Natural killer cell (primary cell): ENCODE data around the gene PRICKLE2. TPM values are rescaled to one million over a fixed set of nuclear protein-coding genes. Genes with fewer than 3 reads are reported as not detected.

Source experiments
- ATAC-seq, 3 donors: fragments of 150-1000 bp in 2 of 3; fragments of 200-7000 bp in 1 of 3; cut with Tn5 transposase; 1 replicate in 1 of 3; 2 replicates in 2 of 3; pipeline ENCODE4 v1.10.0; 2021; ENCODE audit warnings: mild to moderate bottlenecking in 2 of 3, moderate library complexity in 2 of 3
- DNase-seq, 2 donors: peaks; one replicate each; pipeline versions ENCODE4 v3.0.0 to v3.0.0-alpha.2; 2013 to 2021; ENCODE audit warnings: mixed read lengths in 1 of 2
- H3K27ac ChIP-seq: one replicate; pipeline ENCODE4 v1.5.1; 2013; ENCODE audit warnings: mild to moderate bottlenecking, low read length
- H3K27me3 ChIP-seq: one replicate; pipeline ENCODE4 v1.6.1; 2013; ENCODE audit warnings: low read length; ENCODE audit not compliant: control insufficient read depth, insufficient read depth
- H3K36me3 ChIP-seq: one replicate; pipeline ENCODE4 v1.6.1; 2013; ENCODE audit warnings: low read length; ENCODE audit not compliant: control insufficient read depth, insufficient read depth
- H3K4me1 ChIP-seq: one replicate; pipeline ENCODE4 v1.6.1; 2013; ENCODE audit warnings: low read length; ENCODE audit not compliant: control insufficient read depth, insufficient read depth
- H3K4me3 ChIP-seq: one replicate; pipeline ENCODE4 v1.5.1; 2013; ENCODE audit warnings: low read length
- H3K9me3 ChIP-seq: one replicate; pipeline ENCODE4 v1.6.1; 2013; ENCODE audit warnings: low read length; ENCODE audit not compliant: control insufficient read depth, insufficient read depth
- H3K27ac Mint-ChIP-seq, 2 donors: one replicate each; pipeline ENCODE4 v1.8.0; 2022; ENCODE audit warnings: mild to moderate bottlenecking in 2 of 2, mixed read lengths in 2 of 2, moderate library complexity in 1 of 2
- H3K27me3 Mint-ChIP-seq, 2 donors: one replicate each; pipeline ENCODE4 v1.8.0; 2022; ENCODE audit warnings: low read depth in 2 of 2, mixed read lengths in 2 of 2
- H3K36me3 Mint-ChIP-seq: one replicate; pipeline ENCODE4 v1.8.0; 2022; ENCODE audit warnings: mixed read lengths
- H3K4me1 Mint-ChIP-seq, 2 donors: one replicate each; pipeline ENCODE4 v1.8.0; 2022; ENCODE audit warnings: mixed read lengths in 2 of 2
- H3K4me3 Mint-ChIP-seq: one replicate; pipeline ENCODE4 v1.8.0; 2022; ENCODE audit warnings: mild to moderate bottlenecking, moderate library complexity, mixed read lengths
- H3K9me3 Mint-ChIP-seq, 2 donors: one replicate each; pipeline ENCODE4 v1.8.0; 2022; ENCODE audit warnings: mixed read lengths in 2 of 2
- CTCF ChIP-seq: fragments of 200-600 bp; IDR thresholded peaks from one replicate; pipeline ENCODE4 v1.8.0; 2022; ENCODE audit warnings: antibody characterized with exemption
- WGBS: methylation state at CpG from one replicate; pipeline ENCODE4 v1.1.7; 2013; ENCODE audit warnings: missing lambda C conversion rate; ENCODE audit not compliant: insufficient coverage; 5-methylcytosine and 5-hydroxymethylcytosine counted together
- intact Hi-C: fragments of 100-400 bp; cut with micrococcal nuclease; formaldehyde crosslinking; loops from one replicate; pipeline ENCODE4 v1.14.2; 2022
- total RNA-seq, 4 donors: library from RNA; stranded (reverse); fragments of 120-200 nt in 1 of 4; gene quantifications; one replicate each; pipeline versions ENCODE4 v1.2.3 to v1.2.4, GENCODE V29; 2013 to 2022

PRICKLE2 gene
- total RNA-seq, 3 donors from 2014 or later (not counting 1 experiment from before 2014, with no cell fraction given) = 0.07 to 3.3 (median 1.8) TPM

DNA sequence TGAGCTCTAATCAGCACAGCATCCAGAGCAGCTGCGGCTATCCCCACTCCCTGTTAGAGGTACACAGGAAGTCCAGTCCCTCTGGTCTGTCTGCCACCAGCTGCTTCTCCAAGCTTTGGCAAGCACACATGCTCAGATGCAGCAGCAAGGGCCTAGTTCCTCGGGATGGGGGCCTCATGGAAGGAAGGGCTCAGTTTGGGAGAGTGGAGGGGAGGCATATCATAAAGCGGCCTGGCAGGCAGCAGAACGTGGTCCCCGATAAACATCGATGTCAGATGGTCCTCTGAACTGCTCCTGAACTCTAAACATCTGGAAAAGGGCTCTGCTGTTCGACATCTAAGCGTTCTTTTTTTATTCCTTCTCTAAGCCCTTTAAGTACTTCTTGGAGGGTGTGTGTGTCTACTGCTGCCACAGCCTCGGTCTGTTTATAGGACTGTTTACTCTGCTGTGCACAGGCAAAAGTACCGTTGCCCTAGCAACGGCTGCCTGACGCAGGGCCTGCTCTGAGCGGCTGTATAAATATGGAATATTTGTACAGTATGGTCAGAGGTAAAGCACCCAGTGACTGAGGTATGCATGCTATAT is 74.6 kb downstream of the PRICKLE2 start:
- Mint-ChIP-seq H3K4me3 (no peak overlapping the region), H3K27me3 (no peaks in the 10 kb centered on the region), H3K4me1 (no peaks in the 10 kb centered on the region), H3K36me3 (no peaks in the 10 kb centered on the region), H3K9me3 (peaks cover 0 to 2% of the 10 kb centered on the region in 2 donors), H3K27ac (no peak overlapping the region)
- intact Hi-C loops = no loop called here
- Histone ChIP-seq H3K4me1 (no peaks in the 10 kb centered on the region), H3K9me3 (no peaks in the 10 kb centered on the region), H3K27ac (no peak overlapping the region), H3K27me3 (no peaks in the 10 kb centered on the region), H3K4me3 (no peak overlapping the region), H3K36me3 (no peaks in the 10 kb centered on the region)
- DNase-seq (no peak), ATAC-seq (no peak)
- no peak for TF ChIP-seq CTCF
- WGBS = 89% methylated on average over 12 of the region's 13 CpGs

DNA sequence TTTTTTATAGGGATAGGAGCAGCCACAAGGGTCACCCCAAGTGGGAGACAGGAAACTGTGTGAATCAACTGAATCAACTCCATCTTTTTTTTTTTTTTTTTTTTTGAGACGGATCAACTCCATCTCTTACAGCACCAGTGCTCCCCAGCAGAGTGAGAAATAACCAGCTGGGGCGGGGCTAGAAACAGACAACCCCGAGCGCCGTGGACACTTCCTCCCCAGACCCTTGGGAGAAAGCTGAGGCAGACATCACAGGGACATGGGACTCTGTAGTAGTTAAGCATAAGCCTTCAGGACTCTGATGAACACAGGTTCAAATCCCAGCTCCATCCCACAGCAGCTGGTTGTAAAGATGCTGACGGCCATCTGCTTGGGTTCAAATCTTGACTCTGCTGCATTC is 75.4 kb downstream of the PRICKLE2 start:
- ATAC-seq (no peak), DNase-seq (no peak)
- Mint-ChIP-seq H3K4me3 (no peak overlapping the region), H3K36me3 (no peaks in the 10 kb centered on the region), H3K27ac (no peak overlapping the region), H3K9me3 (peaks cover 0 to 2% of the 10 kb centered on the region in 2 donors), H3K27me3 (no peaks in the 10 kb centered on the region), H3K4me1 (no peaks in the 10 kb centered on the region)
- TF ChIP-seq CTCF = no peak
- Histone ChIP-seq H3K4me1 (no peaks in the 10 kb centered on the region), H3K9me3 (no peaks in the 10 kb centered on the region), H3K27ac (no peak overlapping the region), H3K27me3 (no peaks in the 10 kb centered on the region), H3K4me3 (no peak overlapping the region), H3K36me3 (no peaks in the 10 kb centered on the region)
- intact Hi-C loops = no loop called here
- WGBS = 87% methylated on average over 5 of the region's 6 CpGs

- Histone ChIP-seq H3K36me3 (no peaks in the 10 kb centered on the region), H3K27me3 (no peaks in the 10 kb centered on the region), H3K4me3 (no peak overlapping the region), H3K27ac (no peak overlapping the region), H3K9me3 (no peaks in the 10 kb centered on the region), H3K4me1 (no peaks in the 10 kb centered on the region)
- H3K4me1 Mint-ChIP-seq = no peaks in the 10 kb centered on the region
- H3K9me3 Mint-ChIP-seq = peaks cover 0 to 2% of the 10 kb centered on the region in 2 donors
- intact Hi-C loops = no loop called here
- DNase-seq (no peak), ATAC-seq (no peak)
- no peak overlapping the region for H3K27ac Mint-ChIP-seq
- no peak for TF ChIP-seq CTCF
- WGBS = 86% methylated on average over 10 of the region's 10 CpGs
- no peaks in the 10 kb centered on the region for H3K27me3 Mint-ChIP-seq
- H3K36me3 Mint-ChIP-seq = no peaks in the 10 kb centered on the region
- H3K4me3 Mint-ChIP-seq = no peak overlapping the region
These were observed 76.2 kb downstream of the PRICKLE2 start for GRCh38 chr3:64148955-64149653.
